Hindlimb muscle (tissue), 1 donor: Measurements from ENCODE around the gene GFRA1. TPM values are rescaled to one million over a fixed set of nuclear protein-coding genes. Genes with fewer than 3 reads are reported as not detected.

ENCODE experiments used
- DNase-seq: peaks from one replicate; pipeline ENCODE4 v3.0.0-alpha.2; 2013
- polyA plus RNA-seq: library from polyadenylated mRNA; unstranded; fragments of 120-200 nt; gene quantifications from one replicate; pipeline ENCODE4 v1.2.1, GENCODE V29; 2013; ENCODE audit not compliant: insufficient read length

Gene GFRA1
- polyA plus RNA-seq, 1 donor = 33.4 TPM

DNA sequence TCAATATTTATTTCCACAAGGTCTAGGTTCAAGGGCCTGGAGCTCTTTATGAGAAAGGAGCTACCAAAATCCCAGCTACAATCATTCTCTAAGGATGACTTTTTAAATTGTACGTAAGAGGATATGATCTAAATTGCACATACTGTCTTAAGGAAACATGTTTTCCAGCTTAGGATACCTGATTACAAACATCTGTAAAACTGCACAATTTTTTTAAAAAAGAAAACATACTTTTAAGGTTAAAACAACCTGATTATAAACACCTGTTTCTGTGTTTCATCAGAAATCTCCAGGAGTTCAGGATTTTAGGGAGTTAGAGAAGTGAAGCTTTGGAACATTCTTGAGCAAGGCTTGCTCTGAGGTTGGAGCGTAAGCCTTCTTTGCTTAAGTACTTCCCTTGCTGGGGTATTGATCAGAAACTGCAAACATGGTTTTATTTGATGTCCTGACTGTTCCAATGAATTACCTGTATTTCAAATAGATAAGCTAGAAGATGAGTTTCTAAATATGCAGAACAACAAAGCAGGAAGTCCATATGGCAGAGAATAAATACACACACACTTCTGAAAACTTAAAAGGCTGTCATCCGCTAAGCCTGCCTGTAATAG is 248.6 kb downstream of the GFRA1 start:
- no peak for DNase-seq

DNA sequence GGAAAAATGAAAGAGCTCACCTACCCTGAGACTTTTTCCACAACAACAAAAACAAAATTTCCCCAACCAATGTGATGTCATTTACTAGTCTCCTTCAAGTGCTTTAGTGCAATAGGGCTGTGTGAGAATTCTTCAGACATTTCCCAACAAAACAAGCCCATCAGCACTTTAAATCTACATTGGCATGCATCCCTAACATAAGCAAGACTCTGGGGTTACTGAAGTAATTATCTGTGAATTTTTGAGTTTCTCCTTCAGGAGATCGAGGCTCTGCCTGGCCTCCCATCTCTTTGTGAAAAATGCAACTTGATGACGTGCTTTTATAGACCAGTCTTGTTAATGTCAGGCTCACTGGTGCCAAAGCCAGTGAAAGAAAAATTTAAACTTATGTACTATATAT is 255.6 kb downstream of the GFRA1 start:
- no peak for DNase-seq

DNA sequence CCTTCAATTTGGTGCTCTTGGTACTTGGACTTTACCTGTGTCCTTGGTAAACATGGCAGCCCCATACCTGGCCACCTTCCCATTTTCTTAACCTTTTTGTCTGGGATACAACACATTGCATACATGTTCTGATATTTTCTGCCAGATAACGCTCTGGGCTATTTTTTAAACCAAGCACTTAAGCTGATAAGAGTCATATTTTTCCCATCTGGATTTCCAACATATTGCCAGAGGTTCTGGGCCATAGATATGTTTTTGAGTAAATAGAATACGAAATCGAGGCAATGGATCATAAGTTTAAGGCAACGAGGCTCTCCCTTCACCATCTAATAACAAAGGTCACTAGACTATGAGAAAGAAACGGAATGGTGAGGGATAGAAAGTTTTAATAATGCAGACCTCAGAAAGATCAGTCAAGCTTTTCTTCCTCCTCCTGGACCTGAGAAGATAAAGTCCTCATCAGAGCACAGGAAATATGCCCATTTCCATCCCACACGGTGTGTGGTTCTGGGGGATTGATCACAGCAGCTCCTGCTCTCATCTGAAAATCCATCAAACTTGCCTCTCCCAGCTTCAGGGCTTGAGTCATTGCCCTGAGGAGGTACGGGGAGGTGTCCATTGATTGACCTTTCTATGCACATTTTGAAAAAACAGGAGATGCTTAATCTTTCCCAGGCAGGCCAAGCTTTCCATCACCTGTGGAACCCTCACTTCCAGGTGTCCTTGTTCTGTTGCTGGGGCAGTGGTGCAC is 257.2 kb downstream of the GFRA1 start:
- DNase-seq = no peak

DNA sequence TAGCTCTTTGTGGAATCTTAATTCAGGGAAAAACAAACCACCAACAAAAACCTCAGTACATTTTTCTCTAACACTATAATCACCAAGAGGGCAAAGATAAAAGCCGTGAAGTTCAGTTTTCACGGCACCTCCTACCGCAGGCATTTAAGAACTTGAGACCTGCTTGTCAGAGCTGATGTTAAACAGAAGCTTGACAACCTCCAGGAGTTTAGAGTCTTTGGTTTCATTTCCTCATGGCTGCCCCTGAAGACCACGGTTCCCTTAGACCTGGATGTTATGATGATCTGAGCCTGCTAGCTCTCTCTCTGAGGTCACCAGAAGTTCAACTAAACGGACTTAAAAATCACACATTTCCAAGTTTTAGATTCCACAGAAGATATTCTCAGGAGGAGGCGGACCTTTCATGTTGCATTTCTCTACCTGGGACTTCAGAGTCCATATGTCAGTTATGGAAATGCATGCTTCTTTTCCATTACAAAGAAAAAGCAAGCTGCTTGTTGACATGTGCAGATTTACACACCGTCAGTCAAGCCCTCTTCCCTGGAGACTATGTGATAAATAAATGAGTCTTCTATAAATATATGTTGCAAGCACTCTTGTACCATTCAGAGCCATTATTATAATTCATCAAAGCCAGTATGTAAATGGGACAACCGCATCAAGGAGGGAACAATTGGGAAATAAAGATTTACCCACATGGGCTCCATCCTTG is 258.0 kb downstream of the GFRA1 start:
- DNase-seq = no peak

DNA sequence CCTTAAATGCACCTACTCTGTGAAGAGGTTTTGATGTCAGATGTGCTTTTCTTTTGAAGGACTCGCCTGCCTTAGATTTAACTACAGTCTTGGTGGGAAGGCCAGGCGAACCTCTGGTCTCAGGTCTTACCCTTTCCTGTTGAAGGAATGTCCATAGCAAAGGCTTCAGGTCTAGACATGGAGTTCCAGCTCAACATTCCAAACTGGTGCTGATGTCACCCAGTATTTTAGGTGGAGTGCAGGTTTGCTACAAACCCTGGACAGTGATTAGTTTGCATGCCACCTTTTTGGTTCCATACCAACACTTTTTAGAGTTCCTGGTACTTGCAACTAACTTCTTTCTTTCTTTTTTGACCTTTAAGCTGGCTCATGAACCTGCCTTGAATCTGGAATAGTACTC is 258.7 kb downstream of the GFRA1 start:
- no peak for DNase-seq

DNA sequence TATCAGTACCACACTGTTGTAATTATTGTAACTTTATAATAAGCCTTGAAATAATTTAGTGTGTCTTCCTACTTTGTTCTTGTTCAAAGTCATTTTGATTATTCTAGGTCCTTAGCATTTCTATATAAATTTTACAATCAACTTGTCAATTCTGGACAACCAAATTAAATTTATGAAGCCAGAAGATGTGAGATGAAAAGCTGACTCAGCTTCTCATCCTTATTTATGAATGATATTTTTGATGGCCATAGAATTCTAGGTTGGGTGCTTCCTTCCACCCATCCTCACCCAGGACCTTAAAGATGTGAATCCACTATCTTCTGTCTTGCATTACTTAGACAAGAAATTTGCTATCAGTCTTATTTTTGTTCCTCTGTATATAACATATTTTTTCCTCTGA is 261.1 kb downstream of the GFRA1 start:
- DNase-seq = no peak

DNA sequence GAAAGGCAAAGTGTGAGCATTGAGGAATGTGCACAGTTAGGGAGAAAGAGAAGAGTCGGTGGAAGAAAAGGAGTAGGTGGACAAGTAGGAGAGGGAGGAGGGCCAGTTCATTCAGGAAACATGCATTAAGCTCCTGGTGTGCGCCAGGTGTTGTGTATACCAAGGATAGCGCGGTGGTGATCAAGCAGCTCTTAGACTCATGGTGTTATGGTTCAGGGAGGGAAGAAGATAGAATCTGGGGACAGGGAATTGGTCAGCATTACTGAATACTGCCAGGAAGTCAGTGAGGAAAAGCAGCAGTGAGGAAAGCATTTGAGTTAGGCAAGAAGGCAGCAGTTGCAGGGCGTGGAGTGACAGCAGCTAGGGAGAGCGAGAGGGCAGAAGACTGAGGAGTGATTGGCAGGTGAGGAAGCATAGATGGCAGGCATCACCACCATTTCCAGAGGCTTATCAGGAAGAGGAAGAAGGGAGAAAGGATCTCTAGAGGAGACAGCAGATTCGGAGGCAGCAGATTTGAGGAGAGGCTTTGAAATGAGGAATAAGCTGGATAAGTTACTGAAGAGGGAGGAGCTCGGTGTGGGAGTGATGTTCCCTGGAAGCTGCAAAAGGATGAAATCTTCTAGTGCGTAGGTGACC is 265.6 kb downstream of the GFRA1 start:
- no peak for DNase-seq

Other genes with a start within 250 kb of the GFRA1 start
- not detected for gene CCDC172, start 51.2 kb upstream of the GFRA1 start, polyA plus RNA-seq
- 0.17 TPM for gene PNLIPRP3, start 154.6 kb upstream of the GFRA1 start, polyA plus RNA-seq